GM23248 (cell line): ENCODE results near the gene RAD51B. TPM values are rescaled to one million over a fixed set of nuclear protein-coding genes. Genes with fewer than 3 reads are reported as not detected.

Experiments used
- DNase-seq: peaks from one replicate; pipeline ENCODE4 v3.0.0-alpha.2; 2015
- H2AFZ ChIP-seq: fragments of 200-600 bp; sonication (generic); 2 replicates; pipeline ENCODE4 v1.6.1; 2016; ENCODE audit warnings: antibody characterized with exemption
- H3F3A ChIP-seq: fragments of 200-600 bp; sonication (generic); 2 replicates; pipeline ENCODE4 v1.6.1; 2016; ENCODE audit warnings: mild to moderate bottlenecking, antibody characterized with exemption, mixed run types; ENCODE audit not compliant: insufficient read depth
- H3K27ac ChIP-seq: fragments of 200-600 bp; sonication (generic); 2 replicates; pipeline ENCODE4 v1.5.1; 2016; ENCODE audit warnings: mild to moderate bottlenecking
- H3K27me3 ChIP-seq: fragments of 200-600 bp; sonication (generic); replicated peaks from 2 replicates; pipeline ENCODE4 v1.6.1; 2016; ENCODE audit warnings: mild to moderate bottlenecking; ENCODE audit not compliant: insufficient read depth
- H3K36me3 ChIP-seq: fragments of 200-600 bp; sonication (generic); 2 replicates; pipeline ENCODE4 v1.6.1; 2016; ENCODE audit warnings: low read depth, mild to moderate bottlenecking
- H3K4me1 ChIP-seq: fragments of 200-600 bp; sonication (generic); 2 replicates; pipeline ENCODE4 v1.6.1; 2016; ENCODE audit warnings: mild to moderate bottlenecking; ENCODE audit not compliant: insufficient read depth
- H3K4me2 ChIP-seq: fragments of 200-600 bp; sonication (generic); one replicate; pipeline ENCODE4 v1.6.1; 2016; ENCODE audit warnings: mild to moderate bottlenecking; ENCODE audit not compliant: unreplicated experiment
- H3K4me3 ChIP-seq: fragments of 200-600 bp; sonication (generic); 2 replicates; pipeline ENCODE4 v1.5.1; 2016; ENCODE audit warnings: mild to moderate bottlenecking
- H3K79me2 ChIP-seq: fragments of 200-600 bp; sonication (generic); 2 replicates; pipeline ENCODE4 v1.6.1; 2016; ENCODE audit warnings: mild to moderate bottlenecking; ENCODE audit not compliant: insufficient read depth
- H3K9ac ChIP-seq: fragments of 200-600 bp; sonication (generic); 2 replicates; pipeline ENCODE4 v1.6.1; 2016; ENCODE audit warnings: mild to moderate bottlenecking
- H3K9me2 ChIP-seq: fragments of 200-600 bp; sonication (generic); 2 replicates; pipeline ENCODE4 v1.6.1; 2016; ENCODE audit warnings: mixed run types, mild to moderate bottlenecking, moderate library complexity; ENCODE audit not compliant: insufficient read depth
- H3K9me3 ChIP-seq: fragments of 200-600 bp; sonication (generic); one replicate; pipeline ENCODE4 v1.6.1; 2017; ENCODE audit warnings: low read depth
- H4K20me1 ChIP-seq: fragments of 200-600 bp; sonication (generic); 2 replicates; pipeline ENCODE4 v1.6.0; 2016; ENCODE audit not compliant: insufficient read depth
- EZH2 ChIP-seq: fragments of 200-600 bp; sonication (generic); IDR thresholded peaks from 2 replicates; pipeline ENCODE4 v1.6.1; 2018; ENCODE audit warnings: antibody characterized with exemption, mild to moderate bottlenecking; ENCODE audit not compliant: insufficient read depth, poor library complexity, severe bottlenecking
- EZH2phosphoT487 ChIP-seq: fragments of 200-600 bp; sonication (generic); IDR thresholded peaks from 2 replicates; pipeline ENCODE4 v1.6.1; 2018; ENCODE audit warnings: antibody characterized with exemption, moderate library complexity, mild to moderate bottlenecking, low read depth; ENCODE audit not compliant: insufficient read depth
- WGBS, 2 experiments: methylation state at CpG; one replicate each; pipeline ENCODE4 v1.1.6; 2015 to 2017; ENCODE audit warnings: low lambda C conversion rate in 2 of 2, low coverage in 1 of 2; ENCODE audit errors: missing lambda C conversion rate in 2 of 2; 5-methylcytosine and 5-hydroxymethylcytosine counted together
- in situ Hi-C: fragments of 300-500 bp; cut with MboI; formaldehyde crosslinking; loops from 2 replicates; pipeline ENCODE4 v1.15.0; 2020
- polyA plus RNA-seq: library from polyadenylated mRNA; unstranded; fragments of >200 nt; fragmentation: Nextera tagmentation; extraction: Ambion mirVana; gene quantifications from 2 replicates; pipeline ENCODE4 v1.2.1, GENCODE V29; 2016
- total RNA-seq: library from RNA; depleted of rRNA; stranded (reverse); fragments of >200 nt; shearing (Covaris generic); gene quantifications from 2 replicates; pipeline ENCODE4 v1.2.3, GENCODE V29; 2014

RAD51B gene
- total and polyA plus RNA-seq, 2 experiments from 2014 or later: 4.0 to 8.8 TPM

GRCh38 chr14:68652433-68652690 is 832.8 kb downstream of the RAD51B start:
- Histone ChIP-seq H3K4me1 (peaks cover 9% of the 10 kb centered on the region), H3K4me2 (no peak overlapping the region), H3K79me2 (no peaks in the 10 kb centered on the region), H4K20me1 (no peaks in the 10 kb centered on the region), H3F3A (0 out of 2 replicates have a peak, but pooled peaks cover 8% of the 10 kb centered on the region), H3K9me3 (no peaks in the 10 kb centered on the region), H2AFZ (no peak overlapping the region), H3K36me3 (no peaks in the 10 kb centered on the region), H3K4me3 (no peak overlapping the region), H3K9ac (no peak overlapping the region), H3K27ac (no peak overlapping the region), H3K9me2 (no peaks in the 10 kb centered on the region), H3K27me3 (no peaks in the 10 kb centered on the region)
- WGBS, 2 experiments: 62% methylated on average over 6 of the region's 6 CpGs
- in situ Hi-C loops: no loop called here
- DNase-seq: no peak
- TF ChIP-seq EZH2 (no peak), EZH2phosphoT487 (no peak)

- no peak for DNase-seq
- whole genome bisulfite sequencing, 2 experiments: 93 to 99% methylated on average over 6 of the region's 6 CpGs
- Histone ChIP-seq H3K9me3 (no peaks in the 10 kb centered on the region), H3K27me3 (no peaks in the 10 kb centered on the region), H3K4me1 (peaks cover 9% of the 10 kb centered on the region), H2AFZ (no peak overlapping the region), H3K79me2 (no peaks in the 10 kb centered on the region), H3K4me2 (no peak overlapping the region), H3K9me2 (no peaks in the 10 kb centered on the region), H3K9ac (no peak overlapping the region), H3K36me3 (no peaks in the 10 kb centered on the region), H3K27ac (no peak overlapping the region), H4K20me1 (no peaks in the 10 kb centered on the region), H3F3A (0 out of 2 replicates have a peak, but pooled peaks cover 8% of the 10 kb centered on the region), H3K4me3 (no peak overlapping the region)
- TF ChIP-seq EZH2phosphoT487: no peak
- no peak for TF ChIP-seq EZH2
- in situ Hi-C loops: no loop called here
Observed at GRCh38 chr14:68653108-68653507, 833.5 kb downstream of the RAD51B start.

GRCh38 chr14:68653804-68654203 is 834.2 kb downstream of the RAD51B start:
- no peak overlapping the region for H2AFZ ChIP-seq
- H3K4me2 ChIP-seq: no peak overlapping the region
- no peaks in the 10 kb centered on the region for H3K27me3 ChIP-seq
- H3K27ac ChIP-seq: no peak overlapping the region
- peaks cover 12% of the 10 kb centered on the region for H3K4me1 ChIP-seq
- no peaks in the 10 kb centered on the region for H3K9me2 ChIP-seq
- no peak overlapping the region for H3K4me3 ChIP-seq
- no peak for TF ChIP-seq EZH2phosphoT487
- TF ChIP-seq EZH2: no peak
- 0 out of 2 replicates have a peak, but pooled peaks cover 8% of the 10 kb centered on the region for H3F3A ChIP-seq
- in situ Hi-C loops: no loop called here
- no peak overlapping the region for H3K9ac ChIP-seq
- DNase-seq: no peak
- H3K79me2 ChIP-seq: no peaks in the 10 kb centered on the region
- H4K20me1 ChIP-seq: no peaks in the 10 kb centered on the region
- no peaks in the 10 kb centered on the region for H3K36me3 ChIP-seq
- H3K9me3 ChIP-seq: no peaks in the 10 kb centered on the region
- WGBS, 2 experiments: 97 to 98% methylated on average over 3 of the region's 3 CpGs

- H3K9ac ChIP-seq: no peak overlapping the region
- no peak overlapping the region for H3K4me2 ChIP-seq
- H3K79me2 ChIP-seq: no peaks in the 10 kb centered on the region
- H3K4me1 ChIP-seq: peaks cover 19% of the 10 kb centered on the region
- DNase-seq: no peak
- H3K27ac ChIP-seq: no peak overlapping the region
- TF ChIP-seq EZH2phosphoT487 (no peak), EZH2 (no peak)
- H4K20me1 ChIP-seq: no peaks in the 10 kb centered on the region
- no peaks in the 10 kb centered on the region for H3K27me3 ChIP-seq
- 0 out of 2 replicates have a peak, but pooled peaks cover 8% of the 10 kb centered on the region for H3F3A ChIP-seq
- H3K9me3 ChIP-seq: no peaks in the 10 kb centered on the region
- in situ Hi-C loops: no loop called here
- H3K4me3 ChIP-seq: no peak overlapping the region
- H3K36me3 ChIP-seq: no peaks in the 10 kb centered on the region
- 68 to 69% methylated on average over 9 of the region's 9 CpGs for WGBS, 2 experiments
- H3K9me2 ChIP-seq: no peaks in the 10 kb centered on the region
- H2AFZ ChIP-seq: no peak overlapping the region
Observed at GRCh38 chr14:68654471-68654941, 834.9 kb downstream of the RAD51B start.
